ENCODE data around the gene SRXN1.

Gene SRXN1

GRCh38 chr20:675033-675452, 22.0 kb upstream of the SRXN1 start:
- DNase-seq: no peak

GRCh38 chr20:673603-674001, 20.6 kb upstream of the SRXN1 start:
- DNase-seq: no peak

- peak; percentile 47 for DNase-seq
These were observed 20.1 kb upstream of the SRXN1 start for GRCh38 chr20:672963-673602.

DNA sequence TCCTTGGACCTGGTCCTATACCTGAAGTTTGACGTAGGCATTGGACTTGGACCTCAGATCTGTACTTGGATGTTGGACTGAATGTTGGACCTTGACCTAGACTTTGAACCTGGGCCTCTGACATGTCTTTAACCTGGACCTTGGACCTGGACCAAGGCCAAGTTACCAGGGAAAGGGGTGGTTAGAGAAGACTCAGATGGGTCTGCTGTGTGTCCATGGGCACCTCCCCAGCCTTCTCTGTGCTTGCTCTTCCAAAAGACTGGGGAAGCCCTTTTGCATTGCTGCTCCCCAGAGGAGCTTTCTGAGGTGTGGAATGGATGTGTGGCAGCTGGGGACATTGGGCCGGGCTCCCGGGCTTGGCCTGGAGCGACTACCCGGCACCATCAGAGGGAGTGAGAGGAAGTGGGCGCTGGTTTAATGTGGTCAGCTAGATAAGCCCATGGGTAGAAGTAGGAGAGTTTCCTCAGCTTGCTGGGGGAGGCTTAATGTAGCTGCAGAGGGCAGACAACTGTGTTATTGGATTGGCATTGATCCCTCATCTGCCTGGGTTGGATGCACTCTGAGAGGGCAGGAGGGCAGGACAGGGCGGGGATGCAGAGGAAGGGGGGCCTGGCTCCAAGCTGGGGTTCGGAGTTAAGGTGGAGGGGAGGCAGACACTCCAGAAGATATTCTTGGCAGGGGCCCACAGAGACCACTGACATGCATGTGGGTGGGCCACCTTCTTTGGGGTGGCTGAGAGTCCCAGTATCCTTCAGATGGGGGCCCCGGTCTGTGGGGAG, 18.4 kb upstream of the SRXN1 start:
- DNase-seq: no peak

DNA sequence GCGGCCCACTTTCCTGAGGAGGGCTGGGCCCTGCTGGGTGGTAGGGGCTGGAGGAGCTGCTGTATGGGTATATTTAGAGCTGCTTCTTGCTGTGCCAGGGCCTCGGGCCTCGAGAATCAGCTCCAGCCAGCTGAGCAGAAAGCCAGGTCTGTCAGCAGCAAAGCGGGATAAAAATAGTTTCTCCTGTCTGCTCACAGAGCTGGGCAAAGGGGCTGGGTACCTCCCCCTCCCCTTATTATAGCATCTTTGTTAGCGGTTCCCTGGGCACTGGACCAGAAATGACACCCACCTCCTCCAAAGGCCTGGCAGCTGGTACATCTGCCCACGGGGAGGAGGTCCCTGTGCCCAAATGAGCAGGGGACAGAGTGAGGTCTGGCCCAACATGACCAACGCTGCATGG, 16.6 kb upstream of the SRXN1 start:
- DNase-seq: peak; percentile 20

DNA sequence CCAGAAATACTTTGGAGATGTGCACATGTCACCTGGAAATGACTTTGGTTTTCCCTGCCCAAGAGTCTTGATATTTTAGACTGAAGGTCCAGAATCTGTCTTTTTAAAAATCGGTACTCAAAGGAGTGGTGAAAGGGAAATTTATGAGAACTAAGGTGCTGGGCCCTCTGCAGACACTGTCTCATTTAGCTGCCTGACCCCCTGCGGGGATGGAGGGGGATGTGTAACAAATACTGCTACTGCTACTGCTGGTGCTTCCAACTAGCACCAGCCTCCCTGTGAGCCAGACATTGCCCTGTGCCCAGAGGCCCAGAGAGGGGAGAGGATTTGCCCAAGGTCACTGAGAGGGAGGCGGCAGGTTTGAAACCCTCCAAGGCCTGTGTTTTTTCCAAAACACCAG, 15.6 kb upstream of the SRXN1 start:
- no peak for DNase-seq

- DNase-seq: no peak
These were observed 15.1 kb upstream of the SRXN1 start for GRCh38 chr20:668050-668449.

DNA sequence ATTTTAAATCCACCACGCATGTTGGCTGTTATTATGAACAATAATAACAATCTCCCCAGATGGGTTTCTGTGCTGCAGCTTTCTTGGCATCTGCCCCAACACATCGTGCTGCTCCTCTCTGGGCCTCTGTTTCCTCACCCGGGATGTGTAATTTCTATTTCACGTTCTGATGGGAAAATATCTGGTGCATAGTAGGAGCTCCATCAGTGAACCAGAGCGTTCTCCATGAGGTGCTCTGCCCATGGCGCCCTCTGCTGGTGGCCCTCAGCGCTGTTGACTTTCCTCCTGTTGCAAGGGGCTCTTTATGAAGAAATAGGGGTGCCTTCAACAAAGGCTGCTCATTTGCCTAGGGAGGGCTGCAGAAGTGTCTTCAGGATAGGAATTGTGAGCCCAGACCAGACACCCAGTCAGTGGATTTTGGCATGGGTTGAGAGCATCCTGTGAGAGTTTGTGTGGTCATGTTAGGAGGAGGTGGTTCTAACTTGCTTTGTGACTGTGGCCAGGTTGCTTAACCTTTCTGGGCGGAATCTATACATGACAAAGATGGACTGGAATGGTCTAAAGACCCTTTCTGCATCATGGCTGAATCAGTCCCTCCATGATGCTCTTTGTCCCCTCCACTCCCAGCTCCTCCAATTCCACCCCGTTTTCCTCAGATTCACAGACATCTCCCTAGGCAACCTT, 14.5 kb upstream of the SRXN1 start:
- no peak for DNase-seq

DNA sequence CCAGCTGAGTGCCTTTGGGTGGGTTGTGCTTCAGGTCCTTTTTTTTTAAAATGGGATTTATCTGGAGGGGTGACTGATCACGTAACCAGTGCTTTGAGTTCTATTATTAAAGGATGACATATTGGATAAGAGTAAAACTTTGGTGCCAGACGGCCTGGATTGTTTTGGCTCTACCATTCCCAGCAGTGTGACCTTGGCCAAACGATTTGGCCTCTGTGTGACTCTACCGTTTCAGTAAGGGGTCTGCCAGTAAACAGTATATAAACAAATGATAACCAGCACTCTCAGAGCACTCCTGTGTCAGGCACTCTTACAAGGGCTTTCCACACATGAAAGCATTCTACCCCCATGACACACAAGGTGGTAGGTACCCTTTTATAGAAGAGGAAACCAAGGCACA, 13.9 kb upstream of the SRXN1 start:
- no peak for DNase-seq

DNA sequence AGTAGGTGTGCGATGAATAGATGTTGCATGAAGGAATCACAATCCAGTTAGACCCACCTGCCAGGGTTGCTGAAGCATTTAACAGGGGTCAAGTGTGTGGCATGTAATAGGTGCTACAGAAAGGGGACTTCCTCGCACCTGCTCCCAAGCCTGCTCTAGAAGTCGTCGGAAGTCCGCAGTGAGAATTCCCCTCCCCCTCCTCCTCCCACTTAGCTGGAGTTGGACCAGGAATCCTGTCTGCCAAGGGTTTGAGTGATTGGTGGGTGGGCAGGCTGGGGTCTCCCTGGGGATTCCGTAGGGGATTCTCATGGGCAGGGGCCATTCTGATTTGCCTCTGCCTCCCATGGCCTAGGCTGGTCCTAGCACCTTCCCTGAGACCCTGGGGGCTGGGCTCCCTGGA, 12.3 kb upstream of the SRXN1 start:
- no peak for DNase-seq

GRCh38 chr20:664576-664975, 11.6 kb upstream of the SRXN1 start:
- no peak for DNase-seq

- no peak for DNase-seq
These were observed 11.2 kb upstream of the SRXN1 start for GRCh38 chr20:664151-664550.

GRCh38 chr20:663315-664090, 10.5 kb upstream of the SRXN1 start:
- no peak for DNase-seq

DNA sequence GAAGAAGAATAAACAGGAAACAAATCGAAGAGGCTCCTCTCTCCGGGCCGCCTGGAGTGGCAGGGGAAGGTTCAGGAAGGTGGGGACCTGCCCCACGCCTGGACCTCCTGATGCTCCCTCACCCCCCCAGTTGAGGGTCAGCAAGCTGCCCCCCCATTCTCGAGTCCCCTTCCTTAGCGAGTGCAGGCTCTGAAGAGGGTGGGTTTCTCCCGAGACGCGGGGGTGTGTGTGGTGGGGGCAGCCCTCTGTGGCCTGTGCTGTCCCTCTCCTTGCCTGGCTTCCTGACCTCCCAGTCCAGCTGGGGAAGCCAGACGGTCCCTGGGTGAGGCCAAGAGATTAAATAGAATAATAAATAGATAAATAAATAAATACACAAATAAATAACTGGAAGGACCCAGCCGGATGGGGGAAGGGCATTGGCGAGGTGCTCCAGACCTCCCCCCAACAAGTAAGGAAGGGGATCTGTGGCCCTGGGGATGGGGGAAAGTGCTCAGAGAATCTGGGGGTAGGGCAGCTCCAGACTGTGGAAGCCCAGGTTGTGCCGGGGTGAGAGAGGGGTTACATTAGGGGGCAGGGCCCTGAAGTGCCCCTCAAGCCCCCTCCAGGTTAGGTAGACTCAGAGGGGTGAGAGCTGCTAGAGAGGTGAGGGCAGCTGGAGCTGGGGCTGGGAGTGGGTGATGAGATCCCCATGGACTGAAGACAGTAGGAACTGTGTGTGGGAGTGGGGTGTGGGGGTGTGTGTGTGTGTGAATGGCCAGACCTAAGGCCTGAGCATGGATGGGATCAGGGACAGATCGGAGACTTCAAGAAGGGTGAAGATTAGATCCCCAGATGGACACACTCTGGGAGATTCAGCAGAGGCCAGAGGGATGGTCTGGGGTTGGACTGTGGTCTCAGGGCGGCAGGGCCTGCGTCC, 9.5 kb upstream of the SRXN1 start:
- DNase-seq: no peak

DNA sequence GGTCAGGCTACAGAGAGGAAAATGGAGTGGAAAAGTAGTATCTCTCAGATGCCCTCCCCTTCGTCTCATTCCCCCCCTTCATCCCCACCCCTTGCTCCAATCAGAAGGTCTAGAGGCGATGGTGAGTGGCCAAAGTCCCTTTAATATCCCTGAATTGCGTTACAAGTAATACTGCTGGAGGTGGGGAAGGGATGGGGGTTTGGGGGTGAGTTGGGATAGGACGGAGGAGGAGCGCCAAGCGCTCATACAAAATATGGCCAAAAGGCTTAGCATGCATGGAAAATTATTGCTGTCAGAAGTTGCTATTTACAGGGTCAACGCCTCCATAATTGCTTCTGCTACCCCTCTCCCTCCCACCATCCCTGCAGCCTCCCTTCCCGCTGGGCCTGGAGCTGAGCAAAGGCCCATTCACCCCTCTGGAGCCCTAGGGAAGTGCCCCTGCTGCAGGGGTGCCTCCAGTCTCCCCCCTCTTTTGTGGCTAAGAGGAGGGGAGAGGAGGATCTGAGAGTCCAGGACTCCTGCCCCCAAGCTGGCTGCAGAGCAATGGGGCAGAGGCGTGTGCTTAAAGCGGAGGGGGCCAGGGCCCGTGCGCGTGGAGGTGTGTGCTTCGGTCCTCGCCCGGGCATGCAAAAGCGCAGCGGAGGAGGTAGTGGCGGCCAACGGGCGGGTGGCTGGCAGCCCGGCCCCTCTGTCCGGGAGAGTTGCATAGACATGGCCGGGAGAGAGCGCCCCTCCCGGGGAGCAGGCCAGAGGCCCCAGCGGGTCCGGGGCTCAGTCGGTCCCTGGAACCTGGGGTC, 8.7 kb upstream of the SRXN1 start:
- DNase-seq: no peak

DNA sequence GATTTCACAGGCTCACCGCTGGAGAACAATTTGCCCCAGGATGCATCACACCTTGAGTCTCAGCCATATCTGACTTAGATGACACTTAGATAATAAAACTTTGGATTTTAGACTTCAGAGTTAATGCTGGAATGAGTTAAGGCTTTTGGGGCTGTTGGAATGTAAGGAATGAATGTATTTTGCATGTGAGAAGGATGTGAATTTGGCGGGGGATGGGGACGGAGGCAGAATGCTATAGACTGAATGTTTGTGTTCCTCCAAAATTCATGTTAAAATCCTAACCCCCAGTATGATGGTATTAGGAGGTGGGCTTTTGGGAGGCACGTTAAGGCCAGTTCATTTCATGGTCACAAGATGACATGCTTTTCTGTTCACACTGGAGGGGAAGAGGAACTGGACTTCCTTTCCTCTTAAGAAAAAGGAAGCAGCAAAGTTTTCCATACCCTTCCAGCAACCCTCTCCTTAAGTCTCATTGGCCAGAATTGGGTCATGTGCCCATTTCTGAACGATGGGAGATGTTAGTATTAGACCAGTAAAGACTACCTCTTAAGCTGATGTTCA, 5.8 kb upstream of the SRXN1 start:
- DNase-seq: no peak

DNA sequence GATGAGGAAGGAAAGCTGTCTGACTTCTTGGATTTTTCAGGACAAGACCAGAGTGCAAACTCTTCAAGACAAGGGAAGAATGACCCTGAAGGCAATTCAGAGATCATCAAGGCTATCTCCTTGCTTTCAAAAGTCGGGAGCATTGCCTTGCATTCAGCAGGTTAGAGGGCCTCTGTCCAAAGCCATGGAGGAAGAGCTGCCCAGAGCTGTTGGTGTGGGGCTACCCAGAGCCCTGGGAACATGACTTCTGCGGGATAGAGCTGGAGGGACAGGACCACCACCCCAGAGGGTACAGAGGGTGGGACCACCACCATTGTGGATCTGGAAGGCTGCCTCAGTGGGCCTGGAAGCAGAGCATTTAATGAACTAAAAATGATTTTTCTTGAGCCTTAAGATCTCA, 5.2 kb upstream of the SRXN1 start:
- DNase-seq: no peak

DNA sequence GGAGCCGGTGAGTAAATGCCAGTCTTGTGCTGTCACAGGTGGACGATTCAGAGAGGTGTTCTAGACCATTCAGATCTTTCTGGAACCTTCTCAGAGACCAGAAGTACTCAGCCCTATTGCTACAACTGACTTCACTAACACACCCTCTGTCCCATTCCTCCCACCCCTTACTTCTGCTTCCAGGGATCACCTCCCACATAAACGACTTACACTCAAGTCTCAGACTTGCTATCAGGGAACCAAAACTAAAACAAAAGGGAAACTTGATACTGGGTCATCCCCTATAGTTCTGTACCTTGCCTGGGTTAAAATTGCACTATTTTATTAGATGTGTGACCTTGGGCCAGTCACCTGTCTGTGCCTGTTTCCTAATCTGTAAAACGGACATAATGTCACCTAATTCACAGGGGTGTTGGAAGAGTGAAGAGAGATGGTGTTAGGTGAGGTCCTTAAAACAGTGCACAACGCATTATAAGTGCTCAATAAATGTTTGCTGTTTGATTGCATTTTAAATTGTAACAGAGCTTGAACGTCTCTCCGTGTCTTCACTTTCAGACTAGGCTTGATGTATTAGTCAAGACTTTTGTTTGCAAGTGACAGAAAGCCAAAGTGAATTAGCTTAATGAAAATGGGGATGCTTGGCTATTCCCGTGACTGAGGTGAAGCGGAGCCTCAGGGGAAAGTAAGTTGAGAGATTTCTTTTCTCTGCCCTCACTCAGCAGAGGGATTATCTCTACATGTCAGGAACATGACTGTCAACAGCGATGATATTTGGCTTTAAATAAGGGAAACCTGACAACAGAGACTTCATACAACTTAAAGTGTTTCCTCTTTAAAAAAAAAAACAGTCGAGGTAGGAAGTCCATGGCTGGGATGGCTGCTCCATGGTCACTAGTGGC, 3.0 kb upstream of the SRXN1 start:
- DNase-seq: no peak

- DNase-seq: no peak
These were observed 1.4 kb upstream of the SRXN1 start for GRCh38 chr20:654417-654750.

Data from NCI-H1694 (cell line).